ENCODE data around the gene NECAP2.
"Not testable (repeated sequence)": the region's sequence is repeated elsewhere in the genome, so short reads cannot be mapped to it uniquely, and the experiment has no call there.

The NECAP2 gene

DNA sequence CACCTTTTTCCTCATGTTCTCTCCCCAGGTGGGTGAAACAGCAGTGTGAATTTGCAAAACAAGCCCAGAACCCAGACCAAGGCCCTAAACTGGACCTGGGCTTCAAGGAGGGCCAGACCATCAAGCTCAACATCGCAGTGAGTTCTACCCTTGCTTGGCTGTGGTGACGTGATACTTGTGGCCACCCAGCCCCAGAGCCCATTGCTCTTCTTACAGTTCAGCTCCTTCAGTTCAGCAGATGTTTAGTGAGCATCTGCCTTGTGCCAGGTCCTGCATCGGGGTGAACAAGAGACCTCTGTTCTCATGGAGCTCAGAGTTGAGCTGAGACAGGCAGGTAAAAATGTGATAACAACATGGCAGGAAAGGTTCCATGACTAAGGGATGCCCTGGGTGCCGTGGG, 8.5 kb downstream of the NECAP2 start:
- TF ChIP-seq YY1 (IDR thresholded peaks at IDR 0.05; ENCODE audit: insufficient read depth, insufficient read length) (no peak), ZNF274 (IDR thresholded peaks at IDR 0.05; ENCODE audit: low read depth, low read length) (no peak), SUZ12 (IDR thresholded peaks at IDR 0.05; ENCODE audit: extremely low read depth, insufficient read depth, insufficient read length) (no peak)
- no peak for DNase-seq (ENCODE audit: low read depth, low spot score)
- no peaks in the 10 kb centered on the region for H3K9me3 ChIP-seq (ENCODE audit: insufficient read depth, low read length)
- H3K36me3 ChIP-seq (ENCODE audit: insufficient read depth, insufficient read length, low read length): peaks cover 81% of the 10 kb centered on the region
- no peak overlapping the region for H3K4me3 ChIP-seq (ENCODE audit: insufficient read length, low read depth)
- H3K4me1 ChIP-seq (ENCODE audit: insufficient read depth, insufficient read length): no peaks in the 10 kb centered on the region
- H3K27me3 ChIP-seq (ENCODE audit: insufficient read depth, insufficient read length): no peaks in the 10 kb centered on the region
- H3K9ac ChIP-seq (ENCODE audit: insufficient read length, low read depth): no peak overlapping the region

DNA sequence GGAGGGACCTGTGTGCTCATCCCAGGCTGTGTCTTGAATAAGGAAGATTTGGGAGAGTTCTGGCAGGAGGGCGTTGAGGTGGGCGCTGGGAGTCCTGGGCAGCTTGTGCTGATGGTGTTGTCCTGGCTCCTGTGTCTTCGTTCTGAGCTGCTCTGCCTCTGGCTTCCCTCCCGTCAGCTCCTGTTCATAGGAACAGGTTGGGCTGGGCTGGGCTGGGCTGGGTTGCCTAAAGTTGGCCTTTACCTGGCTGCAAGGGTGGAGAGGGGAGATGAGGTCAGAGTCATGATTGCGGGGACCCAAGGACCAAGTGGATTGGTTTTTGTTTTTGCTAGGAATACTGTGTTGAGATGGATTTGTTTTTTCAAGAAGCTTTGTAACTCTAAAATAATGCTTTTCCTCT, 9.1 kb downstream of the NECAP2 start:
- H3K9me3 ChIP-seq (ENCODE audit: insufficient read depth, low read length): no peaks in the 10 kb centered on the region
- H3K4me1 ChIP-seq (ENCODE audit: insufficient read depth, insufficient read length): no peaks in the 10 kb centered on the region
- no peaks in the 10 kb centered on the region for H3K27me3 ChIP-seq (ENCODE audit: insufficient read depth, insufficient read length)
- no peak overlapping the region for H3K9ac ChIP-seq (ENCODE audit: insufficient read length, low read depth)
- H3K36me3 ChIP-seq (ENCODE audit: insufficient read depth, insufficient read length, low read length): peaks cover 76% of the 10 kb centered on the region
- H3K4me3 ChIP-seq (ENCODE audit: insufficient read length, low read depth): no peak overlapping the region
- no peak for DNase-seq (ENCODE audit: low read depth, low spot score)
- TF ChIP-seq YY1 (IDR thresholded peaks at IDR 0.05; ENCODE audit: insufficient read depth, insufficient read length): no peak
- TF ChIP-seq ZNF274 (IDR thresholded peaks at IDR 0.05; ENCODE audit: low read depth, low read length): no peak
- TF ChIP-seq SUZ12 (IDR thresholded peaks at IDR 0.05; ENCODE audit: extremely low read depth, insufficient read depth, insufficient read length): no peak

DNA sequence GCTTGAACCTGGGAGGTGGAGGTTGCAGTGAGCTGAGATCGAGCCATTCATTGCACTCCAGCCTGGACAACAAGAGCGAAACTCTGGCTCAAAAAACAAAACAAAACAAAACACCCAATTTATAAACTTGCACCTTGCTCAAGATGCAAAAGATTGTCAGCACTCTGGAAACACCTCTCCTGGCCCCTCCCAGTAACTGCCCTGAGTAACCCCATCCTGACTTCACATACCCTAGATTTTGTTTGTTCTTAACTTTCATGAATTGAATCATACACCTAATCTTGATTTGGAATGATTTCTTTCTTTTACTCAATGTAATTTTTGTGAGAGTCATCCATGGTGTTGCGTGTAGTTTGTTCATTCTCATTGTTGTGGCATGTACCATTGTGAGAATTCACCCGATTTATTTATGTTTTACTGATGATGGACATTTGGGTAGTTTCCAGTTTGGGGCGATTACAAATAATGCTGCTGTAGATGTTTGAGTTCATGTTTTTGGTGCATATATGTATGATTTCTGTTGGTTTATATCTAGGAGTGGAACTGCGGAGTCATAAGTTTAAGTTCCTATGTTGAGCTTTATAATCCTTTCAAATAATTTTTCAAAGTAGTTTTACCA, 10.4 kb downstream of the NECAP2 start:
- H3K4me1 ChIP-seq (ENCODE audit: insufficient read depth, insufficient read length): no peaks in the 10 kb centered on the region

DNA sequence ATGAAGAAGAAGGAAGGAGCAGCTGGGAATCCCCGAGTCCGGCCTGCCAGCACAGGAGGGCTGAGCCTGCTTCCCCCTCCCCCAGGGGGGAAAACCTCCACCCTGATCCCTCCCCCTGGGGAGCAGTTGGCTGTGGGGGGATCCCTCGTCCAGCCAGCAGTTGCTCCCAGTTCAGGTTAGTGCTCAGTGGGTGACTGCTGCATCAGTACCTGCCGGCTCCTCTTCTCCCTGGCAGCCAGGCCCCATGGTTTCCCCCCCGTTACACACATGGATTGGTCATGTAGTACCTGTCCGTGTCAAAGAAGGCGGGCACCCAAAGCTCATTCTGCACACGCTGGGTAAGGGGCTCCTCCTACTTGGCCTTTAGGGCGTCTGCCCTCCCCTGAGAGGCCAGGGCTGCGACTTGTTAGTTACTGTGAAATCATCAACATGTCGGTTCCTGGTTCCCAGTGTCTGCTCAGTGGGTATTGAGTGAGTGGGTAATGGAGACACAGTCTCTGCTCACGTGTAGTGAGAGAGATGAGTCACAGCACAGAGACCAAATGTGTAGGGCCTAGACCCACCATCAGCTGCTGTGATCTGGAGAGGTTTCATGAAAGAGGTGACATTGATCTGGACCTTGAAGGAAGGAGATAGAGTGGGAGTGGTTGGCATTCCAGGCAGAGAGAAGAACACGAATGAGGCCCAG, 11.5 kb downstream of the NECAP2 start:
- no peak overlapping the region for H3K4me3 ChIP-seq (ENCODE audit: insufficient read length, low read depth)
- DNase-seq (ENCODE audit: low read depth, low spot score): no peak
- H3K36me3 ChIP-seq (ENCODE audit: insufficient read depth, insufficient read length, low read length): peaks cover 78% of the 10 kb centered on the region
- H3K4me1 ChIP-seq (ENCODE audit: insufficient read depth, insufficient read length): no peaks in the 10 kb centered on the region
- H3K9me3 ChIP-seq (ENCODE audit: insufficient read depth, low read length): no peaks in the 10 kb centered on the region
- no peak overlapping the region for H3K9ac ChIP-seq (ENCODE audit: insufficient read length, low read depth)
- H3K27me3 ChIP-seq (ENCODE audit: insufficient read depth, insufficient read length): no peaks in the 10 kb centered on the region
- TF ChIP-seq YY1 (IDR thresholded peaks at IDR 0.05; ENCODE audit: insufficient read depth, insufficient read length) (no peak), ZNF274 (IDR thresholded peaks at IDR 0.05; ENCODE audit: low read depth, low read length) (no peak), SUZ12 (IDR thresholded peaks at IDR 0.05; ENCODE audit: extremely low read depth, insufficient read depth, insufficient read length) (no peak)

More for the DNA sequence above, 10.4 kb downstream of the NECAP2 start:
- H3K9me3 ChIP-seq (ENCODE audit: insufficient read depth, low read length): no peaks in the 10 kb centered on the region
- peaks cover 78% of the 10 kb centered on the region for H3K36me3 ChIP-seq (ENCODE audit: insufficient read depth, insufficient read length, low read length)
- H3K9ac ChIP-seq (ENCODE audit: insufficient read length, low read depth): no peak overlapping the region
- no peak for DNase-seq (ENCODE audit: low read depth, low spot score)
- H3K27me3 ChIP-seq (ENCODE audit: insufficient read depth, insufficient read length): no peaks in the 10 kb centered on the region
- no peak overlapping the region for H3K4me3 ChIP-seq (ENCODE audit: insufficient read length, low read depth)
- TF ChIP-seq SUZ12 (IDR thresholded peaks at IDR 0.05; ENCODE audit: extremely low read depth, insufficient read depth, insufficient read length) (no peak), ZNF274 (IDR thresholded peaks at IDR 0.05; ENCODE audit: low read depth, low read length) (no peak), YY1 (IDR thresholded peaks at IDR 0.05; ENCODE audit: insufficient read depth, insufficient read length) (no peak)

DNA sequence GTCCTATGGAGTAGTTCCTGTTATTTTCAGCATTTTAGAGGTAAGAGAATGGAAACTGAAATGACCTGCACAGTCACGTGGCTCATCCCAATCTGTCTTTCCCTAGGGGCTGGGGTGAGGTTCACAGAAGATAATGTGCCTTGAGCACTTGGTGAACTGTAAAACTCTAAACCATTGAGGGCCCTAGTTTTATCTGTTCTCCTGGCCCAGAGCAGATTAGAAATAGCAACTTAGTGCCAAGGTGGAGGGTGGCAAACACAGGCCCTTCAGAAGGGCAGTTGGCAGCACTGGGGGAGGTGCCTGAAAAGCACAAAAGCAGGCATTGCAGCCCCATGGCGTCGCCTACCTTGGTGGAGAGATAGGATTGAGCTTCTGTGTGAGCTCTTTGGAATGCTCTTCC, 14.4 kb downstream of the NECAP2 start:
- peaks cover 67% of the 10 kb centered on the region for H3K36me3 ChIP-seq (ENCODE audit: insufficient read depth, insufficient read length, low read length)
- H3K9ac ChIP-seq (ENCODE audit: insufficient read length, low read depth); H3K4me3 ChIP-seq (ENCODE audit: insufficient read length, low read depth); H3K27me3 ChIP-seq (ENCODE audit: insufficient read depth, insufficient read length); H3K9me3 ChIP-seq (ENCODE audit: insufficient read depth, low read length); DNase-seq (ENCODE audit: low read depth, low spot score); H3K4me1 ChIP-seq (ENCODE audit: insufficient read depth, insufficient read length): not testable (repeated sequence)

DNA sequence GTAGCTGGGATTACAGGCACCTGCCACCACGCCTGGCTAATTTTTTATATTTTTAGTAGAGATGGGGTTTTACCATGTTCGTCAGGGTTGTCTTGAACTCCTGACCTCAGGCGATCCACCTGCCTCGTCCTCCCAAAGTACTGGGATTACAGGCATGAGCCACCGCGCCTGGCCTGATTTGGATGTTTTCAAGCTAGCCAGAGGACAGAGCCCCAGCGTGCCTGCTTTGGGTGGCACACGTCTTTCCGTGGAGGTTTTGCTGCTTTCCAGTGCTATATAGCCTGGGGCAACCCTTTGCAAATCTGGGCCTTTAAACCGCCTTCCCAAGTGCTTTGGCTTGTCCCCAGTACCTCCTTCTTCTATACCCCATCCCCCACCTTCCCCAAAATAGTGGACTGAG, 15.6 kb downstream of the NECAP2 start:
- not testable (repeated sequence) for H3K9ac ChIP-seq (ENCODE audit: insufficient read length, low read depth); DNase-seq (ENCODE audit: low read depth, low spot score); H3K4me1 ChIP-seq (ENCODE audit: insufficient read depth, insufficient read length); H3K4me3 ChIP-seq (ENCODE audit: insufficient read length, low read depth); H3K9me3 ChIP-seq (ENCODE audit: insufficient read depth, low read length); H3K27me3 ChIP-seq (ENCODE audit: insufficient read depth, insufficient read length)
- H3K36me3 ChIP-seq (ENCODE audit: insufficient read depth, insufficient read length, low read length): peaks cover 63% of the 10 kb centered on the region

DNA sequence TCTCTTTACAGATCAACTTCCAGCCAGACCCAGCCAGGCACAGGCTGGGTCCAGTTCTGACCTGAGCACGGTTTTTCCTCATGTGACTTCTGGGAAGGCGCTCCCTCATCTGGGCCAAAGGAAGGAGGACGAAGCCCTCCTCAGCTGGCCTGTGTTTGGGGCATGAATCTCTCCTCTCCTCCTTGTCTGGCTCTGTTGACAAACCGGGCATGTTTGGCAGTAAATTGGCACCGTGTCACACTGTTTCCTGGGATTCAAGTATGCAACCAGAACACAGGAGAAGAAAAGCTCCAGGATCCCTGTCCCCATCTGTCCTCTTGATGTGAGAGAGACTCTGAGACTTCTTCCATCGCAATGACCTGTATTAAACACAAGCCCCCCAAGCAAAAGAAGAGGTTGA, 18.3 kb downstream of the NECAP2 start:
- H3K4me3 ChIP-seq (ENCODE audit: insufficient read length, low read depth): no peak overlapping the region
- H3K27me3 ChIP-seq (ENCODE audit: insufficient read depth, insufficient read length): no peaks in the 10 kb centered on the region
- no peak for TF ChIP-seq SUZ12 (IDR thresholded peaks at IDR 0.05; ENCODE audit: extremely low read depth, insufficient read depth, insufficient read length)
- TF ChIP-seq YY1 (IDR thresholded peaks at IDR 0.05; ENCODE audit: insufficient read depth, insufficient read length): no peak
- no peak for TF ChIP-seq ZNF274 (IDR thresholded peaks at IDR 0.05; ENCODE audit: low read depth, low read length)
- peaks cover 57% of the 10 kb centered on the region for H3K36me3 ChIP-seq (ENCODE audit: insufficient read depth, insufficient read length, low read length)
- H3K9ac ChIP-seq (ENCODE audit: insufficient read length, low read depth): no peak overlapping the region
- DNase-seq (ENCODE audit: low read depth, low spot score): no peak
- no peaks in the 10 kb centered on the region for H3K4me1 ChIP-seq (ENCODE audit: insufficient read depth, insufficient read length)
- H3K9me3 ChIP-seq (ENCODE audit: insufficient read depth, low read length): no peaks in the 10 kb centered on the region

All from NT2/D1 (cell line).